SK-N-SH (cell line): ENCODE data around the gene RP9. TPM values are rescaled to one million over a fixed set of nuclear protein-coding genes. Genes with fewer than 3 reads are reported as not detected.
A peak's percentile ranks its signal among the peaks of the same experiment; 100 is the strongest.

Experiments used
- CTCF ChIA-PET: fragments of 300-600, 350-600 bp; formaldehyde crosslinking; extraction: SDS; loops from one replicate; lab custom pipeline; 2021; lab: Yijun Ruan, JAX
- POLR2A ChIA-PET: fragments of 350-600 bp; sonication (Branson Sonifier 250); formaldehyde crosslinking; extraction: SDS; loops from one replicate; lab custom pipeline; 2020; ENCODE audit warnings: antibody characterized with exemption, inconsistent platforms; lab: Yijun Ruan, JAX
- DNase-seq: peaks from one replicate; pipeline ENCODE4 v3.0.0; 2012
- H2AFZ ChIP-seq: fragments of 200-600 bp; sonication (generic); 2 replicates; pipeline ENCODE4 v1.8.1; 2016; ENCODE audit warnings: antibody characterized with exemption, mild to moderate bottlenecking, low read depth
- H3F3A ChIP-seq: fragments of 200-600 bp; sonication (generic); replicated peaks from 2 replicates; pipeline ENCODE3; 2016; ENCODE audit warnings: antibody characterized with exemption, mild to moderate bottlenecking; ENCODE audit not compliant: insufficient read depth
- H3K27ac ChIP-seq, 2 experiments: fragments of 200-500 bp in 1 of 2; fragments of 200-600 bp in 1 of 2; sonication (Bioruptor generic) in 1 of 2; sonication (generic), shearing (Covaris generic) in 1 of 2; 2 replicates each; pipeline versions ENCODE4 v1.5.1 to v1.6.1; 2014 to 2016; ENCODE audit warnings: low read depth in 2 of 2, inconsistent platforms in 1 of 2, low read length in 1 of 2, mild to moderate bottlenecking in 1 of 2, mixed read lengths in 1 of 2
- H3K27me3 ChIP-seq: fragments of 200-600 bp; sonication (generic), shearing (Covaris generic); 2 replicates; pipeline ENCODE4 v1.6.1; 2016; ENCODE audit warnings: mixed run types; ENCODE audit not compliant: insufficient read depth
- H3K36me3 ChIP-seq, 2 experiments: fragments of 200-500 bp in 1 of 2; fragments of 200-600 bp in 1 of 2; sonication (Bioruptor generic) in 1 of 2; sonication (generic) in 1 of 2; replicated peaks in 1 of 2; 2 replicates each; pipeline versions ENCODE3 to v1.5.1; 2014 to 2016; ENCODE audit warnings: low read length in 1 of 2, mild to moderate bottlenecking in 1 of 2; ENCODE audit not compliant: insufficient read depth in 2 of 2, control insufficient read depth in 1 of 2
- H3K4me1 ChIP-seq, 2 experiments: fragments of 200-500 bp in 1 of 2; fragments of 200-600 bp in 1 of 2; sonication (Bioruptor generic) in 1 of 2; sonication (generic), shearing (Covaris generic) in 1 of 2; 2 replicates each; pipeline versions ENCODE4 v1.5.1 to v1.6.1; 2014 to 2016; ENCODE audit warnings: low read depth in 1 of 2, low read length in 1 of 2, mixed run types in 1 of 2; ENCODE audit not compliant: insufficient read depth in 2 of 2, control insufficient read depth in 1 of 2
- H3K4me2 ChIP-seq: fragments of 200-600 bp; sonication (generic), shearing (Covaris generic); 2 replicates; pipeline ENCODE4 v1.6.1; 2017; ENCODE audit warnings: mixed run types
- H3K4me3 ChIP-seq, 2 experiments: fragments of 200-500 bp in 1 of 2; fragments of 200-600 bp in 1 of 2; sonication (Bioruptor generic) in 1 of 2; sonication (generic), shearing (Covaris generic) in 1 of 2; 2 replicates each; pipeline versions ENCODE4 v1.5.1 to v1.8.1; 2014 to 2016; ENCODE audit warnings: low read depth in 2 of 2, inconsistent platforms in 1 of 2, low read length in 1 of 2, mild to moderate bottlenecking in 1 of 2, mixed read lengths in 1 of 2, moderate library complexity in 1 of 2
- H3K79me2 ChIP-seq: fragments of 200-600 bp; sonication (generic); 2 replicates; pipeline ENCODE4 v1.8.1; 2017; ENCODE audit warnings: mild to moderate bottlenecking; ENCODE audit not compliant: insufficient read depth
- H3K9ac ChIP-seq: fragments of 200-600 bp; sonication (generic); 2 replicates; pipeline ENCODE4 v1.6.1; 2017; ENCODE audit warnings: mixed run types
- H3K9me2 ChIP-seq: fragments of 200-600 bp; sonication (generic); 2 replicates; pipeline ENCODE4 v1.6.1; 2017; ENCODE audit warnings: mixed run types
- H3K9me3 ChIP-seq: fragments of 200-600 bp; sonication (generic); 2 replicates; pipeline ENCODE4 v1.6.1; 2017; ENCODE audit warnings: mixed run types, mild to moderate bottlenecking, moderate library complexity
- H4K20me1 ChIP-seq: fragments of 200-600 bp; sonication (generic); 2 replicates; pipeline ENCODE4 v1.6.1; 2017; ENCODE audit warnings: mild to moderate bottlenecking, mixed run types; ENCODE audit not compliant: insufficient read depth
- CHD2 ChIP-seq: fragments of 150-350 bp; IDR thresholded peaks from 2 replicates; pipeline ENCODE4 v1.6.1; 2018; ENCODE audit warnings: low read length; ENCODE audit not compliant: partially characterized antibody
- CTCF ChIP-seq: fragments of 200-600 bp; sonication (generic); IDR thresholded peaks from 2 replicates; pipeline ENCODE4 v1.6.1; 2017; ENCODE audit warnings: antibody characterized with exemption, mild to moderate bottlenecking, moderate library complexity
- GATA2 ChIP-seq: sonication (generic); formaldehyde crosslinking; IDR thresholded peaks from 2 replicates; pipeline ENCODE4 v1.5.0; 2020; ENCODE audit warnings: mild to moderate bottlenecking, missing genetic modification reagents
- JUND ChIP-seq: IDR thresholded peaks from 2 replicates; pipeline ENCODE4 v1.4.0; 2012
- MEF2A ChIP-seq: IDR thresholded peaks from 2 replicates; pipeline ENCODE4 v1.4.0; 2012; ENCODE audit warnings: low read depth, borderline replicate concordance
- POLR2AphosphoS5 ChIP-seq: IDR thresholded peaks from 2 replicates; pipeline ENCODE4 v1.6.1; 2012; ENCODE audit warnings: low read depth, low read length
- RAD21 ChIP-seq: IDR thresholded peaks from 2 replicates; pipeline ENCODE4 v1.6.1; 2012; ENCODE audit warnings: mild to moderate bottlenecking, low read length
- RCOR1 ChIP-seq: fragments of 150-350 bp; IDR thresholded peaks from 2 replicates; pipeline ENCODE4 v1.6.1; 2017; ENCODE audit warnings: antibody characterized with exemption, low read length
- SMC3 ChIP-seq: IDR thresholded peaks from 2 replicates; pipeline ENCODE4 v1.6.1; 2012; ENCODE audit warnings: low read depth, low read length, improper control_type of control experiment
- TAF1 ChIP-seq: IDR thresholded peaks from 2 replicates; pipeline ENCODE4 v1.6.1; 2012; ENCODE audit warnings: low read depth, mild to moderate bottlenecking, low read length, moderate library complexity, borderline replicate concordance
- TCF12 ChIP-seq: IDR thresholded peaks from 2 replicates; pipeline ENCODE4 v1.4.0; 2012
- TEAD4 ChIP-seq: IDR thresholded peaks from 2 replicates; pipeline ENCODE4 v1.4.0; 2012; ENCODE audit warnings: mild to moderate bottlenecking, borderline replicate concordance; ENCODE audit not compliant: insufficient read depth
- USF2 ChIP-seq: fragments of 150-350 bp; IDR thresholded peaks from 2 replicates; pipeline ENCODE4 v1.6.1; 2017; ENCODE audit warnings: antibody characterized with exemption, low read length, low read depth, borderline replicate concordance
- WGBS: methylation state at CpG from one replicate; pipeline ENCODE4 v1.1.6; 2017; ENCODE audit warnings: low lambda C conversion rate; 5-methylcytosine and 5-hydroxymethylcytosine counted together
- polyA plus RNA-seq, 3 experiments: library from polyadenylated mRNA; depleted of rRNA; stranded (reverse); fragments of >200 nt; gene quantifications; 2 replicates each; pipeline ENCODE4 v1.2.3, GENCODE V29; 2012
- TF ChIP-seq, protein P1 (sequence below): IDR thresholded peaks from 2 replicates; pipeline ENCODE4 v1.4.0; 2012; ENCODE audit warnings: low read depth, borderline replicate concordance

The RP9 gene
- polyA plus RNA-seq, 1 of the 3 experiments (the other 2 are of a cell fraction), result 31.6 TPM

GRCh38 chr7:33108554-33109004 lies 625 bp downstream of the RP9 start:
- Histone ChIP-seq H4K20me1 (peaks cover 40% of the 10 kb centered on the region), H3F3A (no peaks in the 10 kb centered on the region), H3K9ac (peak overlapping the region; percentile 85), H3K79me2 (peaks cover 53% of the 10 kb centered on the region), H3K4me2 (peak overlapping the region; percentile 92), H3K4me3 (peak overlapping the region; percentile 85 to 95), H3K27ac (peak overlapping the region; percentile 57 to 80), H3K9me2 (no peaks in the 10 kb centered on the region), H3K36me3 (peaks cover 0 to 1% of the 10 kb centered on the region in 2 experiments), H2AFZ (peak overlapping the region; percentile 66), H3K9me3 (no peaks in the 10 kb centered on the region), H3K4me1 (peaks cover 5 to 15% of the 10 kb centered on the region in 2 experiments; a peak in 3 of 4 replicates), H3K27me3 (no peaks in the 10 kb centered on the region)
- TF ChIP-seq POLR2AphosphoS5, result no peak
- TF ChIP-seq, protein P1, sequence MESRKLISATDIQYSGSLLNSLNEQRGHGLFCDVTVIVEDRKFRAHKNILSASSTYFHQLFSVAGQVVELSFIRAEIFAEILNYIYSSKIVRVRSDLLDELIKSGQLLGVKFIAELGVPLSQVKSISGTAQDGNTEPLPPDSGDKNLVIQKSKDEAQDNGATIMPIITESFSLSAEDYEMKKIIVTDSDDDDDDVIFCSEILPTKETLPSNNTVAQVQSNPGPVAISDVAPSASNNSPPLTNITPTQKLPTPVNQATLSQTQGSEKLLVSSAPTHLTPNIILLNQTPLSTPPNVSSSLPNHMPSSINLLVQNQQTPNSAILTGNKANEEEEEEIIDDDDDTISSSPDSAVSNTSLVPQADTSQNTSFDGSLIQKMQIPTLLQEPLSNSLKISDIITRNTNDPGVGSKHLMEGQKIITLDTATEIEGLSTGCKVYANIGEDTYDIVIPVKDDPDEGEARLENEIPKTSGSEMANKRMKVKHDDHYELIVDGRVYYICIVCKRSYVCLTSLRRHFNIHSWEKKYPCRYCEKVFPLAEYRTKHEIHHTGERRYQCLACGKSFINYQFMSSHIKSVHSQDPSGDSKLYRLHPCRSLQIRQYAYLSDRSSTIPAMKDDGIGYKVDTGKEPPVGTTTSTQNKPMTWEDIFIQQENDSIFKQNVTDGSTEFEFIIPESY, result no peak
- peak; percentile 40; the same call in 1 of the 2 replicates for TF ChIP-seq CTCF
- no peak for TF ChIP-seq USF2
- TF ChIP-seq CHD2, result no peak
- CTCF ChIA-PET, result interaction anchor here (0.7 to 5.2 kb wide), 49 partner anchors 8 to 824 kb away, joined by 3 to 95 read pairs (median 5); partner anchors contain the start of genes AVL9, BBS9, FKBP9 and LSM5
- POLR2A ChIA-PET, result interaction anchor here (1.8 to 2.2 kb wide), 3 partner anchors 20 to 151 kb away, joined by 4 to 8 read pairs (median 8); partner anchors contain the start of genes FKBP9 and NT5C3A
- peak; percentile 42 for DNase-seq
- WGBS, result under 1% methylated on average over 10 of the region's 10 CpGs

- peak; percentile 62 for DNase-seq
- Histone ChIP-seq H3K36me3 (peaks cover 11 to 12% of the 10 kb centered on the region in 2 experiments), H3K4me3 (peak overlapping the region; percentile 85 to 95), H3K9me2 (no peaks in the 10 kb centered on the region), H3K27me3 (no peaks in the 10 kb centered on the region), H3K79me2 (peaks cover 65% of the 10 kb centered on the region), H3F3A (no peaks in the 10 kb centered on the region), H2AFZ (no peak overlapping the region), H3K27ac (peak overlapping the region in 1 of 2 experiments; percentile 57; a peak in 2 of 4 replicates), H4K20me1 (peaks cover 45% of the 10 kb centered on the region), H3K9ac (peak overlapping the region; percentile 85), H3K4me2 (peak overlapping the region; percentile 92), H3K9me3 (no peaks in the 10 kb centered on the region), H3K4me1 (peaks cover 5 to 15% of the 10 kb centered on the region in 2 experiments; a peak in 3 of 4 replicates)
- ChIA-PET CTCF (interaction anchor here (0.6 to 5.2 kb wide), 49 partner anchors 7 to 825 kb away, joined by 3 to 95 read pairs (median 5); partner anchors contain the start of genes AVL9, BBS9, FKBP9 and LSM5), POLR2A (interaction anchor here (0.6 to 2.2 kb wide), 5 partner anchors 21 to 612 kb away, joined by 3 to 8 read pairs (median 3); partner anchors contain the start of genes AVL9, FKBP9 and NT5C3A)
- 49% methylated on average over 7 of the region's 7 CpGs for WGBS
- TF ChIP-seq RCOR1 (0 out of 2 replicates have a peak, but pooled peaks have one; percentile 13), GATA2 (CRISPR knock-in tag) (no peak), CTCF (peak; percentile 82), TCF12 (no peak), TAF1 (no peak), RAD21 (peak; percentile 78), JUND (no peak), SMC3 (peak; percentile 84), TEAD4 (no peak), MEF2A (no peak)
These were observed 1.8 kb downstream of the RP9 start for GRCh38 chr7:33107136-33108066.
